SKM-1 (cell line): ENCODE results near the gene PRKG1.

ENCODE experiments used
- DNase-seq: peaks from one replicate; lab custom pipeline; 2025; ENCODE audit not compliant: unreplicated experiment; lab: John Stamatoyannopoulos, UW

Gene PRKG1

DNA sequence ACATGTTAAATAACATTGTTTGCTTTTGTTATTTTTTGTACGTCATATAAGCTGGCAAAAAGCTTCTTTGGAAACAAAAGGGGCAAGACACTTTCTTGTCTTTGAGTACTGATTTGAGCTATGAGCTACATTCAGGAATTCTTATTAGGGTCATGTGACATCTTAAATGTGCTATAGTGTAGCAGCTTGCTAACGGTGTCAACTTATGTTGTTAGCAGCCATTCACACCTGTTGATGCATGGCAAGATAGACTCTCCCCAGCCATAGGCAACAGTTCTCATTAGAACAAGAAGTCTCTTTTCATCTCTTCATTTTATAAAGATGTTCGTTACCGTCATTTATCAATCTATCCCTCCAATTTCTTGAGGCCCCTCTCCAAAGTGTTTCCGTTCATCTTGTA lies 411.4 kb downstream of the PRKG1 start:
- no peak for DNase-seq

DNA sequence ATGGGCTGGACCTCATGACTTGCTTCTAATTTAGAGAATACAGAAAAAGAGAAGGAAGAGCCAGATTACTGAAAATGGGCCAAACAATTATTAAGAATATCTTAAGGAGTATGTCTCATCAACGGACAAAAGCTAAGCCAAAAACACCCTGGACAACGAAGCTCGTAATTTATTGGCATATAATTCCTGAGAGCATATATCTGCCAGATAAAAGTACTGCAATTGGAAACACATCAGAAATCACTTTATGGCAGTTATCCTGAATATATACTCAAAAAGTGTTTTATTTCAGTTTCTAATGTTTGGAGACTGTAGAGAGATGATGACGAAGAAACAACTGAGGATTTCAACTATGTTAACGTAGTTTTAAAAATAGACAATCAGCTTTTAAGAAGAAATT lies 413.3 kb downstream of the PRKG1 start:
- no peak for DNase-seq

GRCh38 chr10:51488766-51489408 lies 414.6 kb downstream of the PRKG1 start:
- DNase-seq: no peak

- no peak for DNase-seq
These were observed 424.1 kb downstream of the PRKG1 start for GRCh38 chr10:51498424-51498823.

- DNase-seq: no peak
These were observed 427.1 kb downstream of the PRKG1 start for GRCh38 chr10:51501396-51501795.

- no peak for DNase-seq
These were observed 427.8 kb downstream of the PRKG1 start for GRCh38 chr10:51502124-51502523.

DNA sequence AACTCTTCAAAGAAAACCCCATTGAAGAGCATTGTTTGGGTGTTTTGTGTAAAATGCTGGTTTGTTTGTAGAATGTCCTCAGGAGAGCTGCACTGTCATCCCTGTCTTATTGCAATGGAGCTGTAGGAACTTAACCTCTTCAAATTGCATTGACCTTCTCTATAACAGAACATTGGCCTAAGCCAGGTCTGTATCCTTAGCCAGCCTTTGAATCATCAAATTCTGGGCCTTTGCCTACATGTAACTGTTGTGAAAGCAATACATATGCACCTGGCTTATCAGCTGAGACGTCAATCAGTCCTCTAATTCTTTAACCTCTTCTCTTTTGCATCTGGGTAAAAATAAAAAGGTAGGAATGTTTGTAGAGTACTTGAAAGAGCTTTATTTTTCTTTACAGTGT lies 429.1 kb downstream of the PRKG1 start:
- DNase-seq: no peak

DNA sequence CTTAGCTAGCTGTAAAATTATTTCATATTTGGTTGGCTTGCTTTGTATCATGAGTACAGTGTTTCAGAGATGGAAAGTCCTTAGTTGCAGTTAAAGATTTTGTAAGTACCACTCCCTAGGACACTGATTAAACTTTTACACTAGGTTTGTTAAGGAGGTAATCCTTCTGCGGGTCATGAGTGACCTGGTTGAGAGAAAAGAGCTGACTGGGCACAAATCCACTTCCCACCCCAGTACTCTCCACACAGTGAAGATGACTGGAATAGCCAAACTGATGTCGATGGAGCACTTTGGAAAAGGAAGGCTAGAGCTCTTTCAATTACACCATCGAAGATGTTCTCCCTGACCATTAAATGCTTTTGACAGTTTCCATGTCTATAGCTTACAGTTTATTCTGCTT lies 433.2 kb downstream of the PRKG1 start:
- no peak for DNase-seq

GRCh38 chr10:51508156-51508555 lies 433.9 kb downstream of the PRKG1 start:
- DNase-seq: no peak

GRCh38 chr10:51510231-51510630 lies 435.9 kb downstream of the PRKG1 start:
- no peak for DNase-seq

DNA sequence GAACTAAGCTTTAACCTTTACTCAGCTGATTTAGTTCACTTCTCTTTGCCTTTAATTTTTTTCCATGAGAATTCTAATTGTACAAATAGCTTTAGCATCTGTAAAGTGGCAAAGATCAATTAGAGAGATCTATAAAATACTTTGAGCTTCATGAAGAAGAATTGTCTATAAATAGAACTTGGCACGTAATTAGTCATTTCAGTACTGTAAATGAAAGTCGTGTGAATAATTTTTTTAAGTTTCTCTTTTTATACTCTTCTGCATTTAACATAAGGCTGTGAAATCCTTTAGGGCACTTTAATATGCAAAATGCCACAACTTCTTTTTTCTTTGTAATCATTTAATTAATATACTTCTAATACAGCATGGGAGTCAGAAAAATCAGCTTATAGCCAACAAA lies 447.3 kb downstream of the PRKG1 start:
- no peak for DNase-seq

- no peak for DNase-seq
These were observed 448.6 kb downstream of the PRKG1 start for GRCh38 chr10:51522858-51523257.

DNA sequence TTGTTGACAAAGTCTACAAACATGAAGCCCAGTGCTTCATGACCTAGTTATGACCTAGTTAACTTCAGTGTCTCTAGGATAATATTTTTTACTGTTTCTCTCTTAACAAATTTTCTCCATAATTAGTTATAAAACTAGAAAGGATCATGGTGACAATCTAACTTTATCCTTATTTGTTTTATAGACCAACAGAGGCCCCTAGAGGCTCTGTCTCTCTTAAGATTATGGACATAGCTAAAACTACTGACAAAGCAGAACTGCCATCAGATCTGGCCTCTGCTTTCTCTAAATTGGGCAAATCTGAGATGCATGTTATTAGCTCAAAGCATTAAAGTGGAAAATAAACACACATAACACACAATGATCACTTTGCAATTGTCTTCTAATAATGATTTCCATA lies 449.2 kb downstream of the PRKG1 start:
- DNase-seq: no peak

DNA sequence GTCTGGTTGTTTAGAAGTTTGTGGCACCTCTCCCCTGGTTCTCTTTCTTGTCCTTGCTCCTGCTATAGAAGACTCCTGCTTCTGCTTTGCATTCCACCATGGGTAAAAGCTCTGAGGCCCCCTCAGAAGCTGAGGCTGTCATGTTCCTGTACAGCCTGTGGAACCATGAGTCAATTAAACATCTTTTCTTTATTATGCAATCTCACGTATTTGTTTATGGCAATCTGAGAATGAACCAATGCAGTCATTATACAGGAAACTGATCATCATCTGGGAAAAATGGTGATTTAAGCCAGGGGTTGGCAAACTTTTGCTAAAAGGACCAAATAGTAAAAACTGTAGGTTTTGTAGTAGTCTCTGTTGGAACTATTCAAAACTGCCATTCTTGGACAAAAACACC lies 449.8 kb downstream of the PRKG1 start:
- no peak for DNase-seq

DNA sequence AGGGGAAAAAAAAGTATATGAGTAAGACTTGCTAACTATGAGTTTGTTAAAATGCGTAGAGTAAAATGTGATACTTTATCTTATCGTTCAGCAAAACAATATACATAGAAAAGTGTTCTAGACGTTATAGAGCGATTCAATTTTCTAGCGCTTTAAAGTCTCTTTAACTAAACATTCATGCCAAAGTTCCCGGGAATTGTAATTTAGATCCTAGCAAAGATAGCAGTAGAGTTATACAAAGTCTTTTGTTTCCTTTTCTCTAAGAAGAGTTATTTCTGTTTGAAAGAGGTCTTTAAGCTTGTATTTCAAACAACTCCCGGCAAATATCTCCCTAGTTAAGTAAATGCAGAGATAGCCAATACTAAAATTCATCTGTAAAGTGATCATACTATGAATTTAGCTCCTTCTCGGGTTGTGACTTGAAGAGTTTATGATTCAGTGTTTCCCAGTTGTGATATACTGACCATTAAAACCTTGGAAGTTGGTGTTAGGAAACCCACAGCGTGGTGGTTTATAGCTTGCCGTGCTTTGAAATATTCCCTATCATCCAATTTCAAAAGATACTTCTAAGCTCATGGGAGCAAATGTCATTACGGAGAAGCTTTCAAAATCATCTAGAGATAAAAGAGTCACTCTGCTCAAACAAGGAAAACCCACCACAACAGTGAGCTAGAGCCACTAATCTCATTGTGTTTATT lies 453.4 kb downstream of the PRKG1 start:
- no peak for DNase-seq

- DNase-seq: no peak
These were observed 454.2 kb downstream of the PRKG1 start for GRCh38 chr10:51528527-51528926.

GRCh38 chr10:51530541-51530940 lies 456.3 kb downstream of the PRKG1 start:
- DNase-seq: no peak

DNA sequence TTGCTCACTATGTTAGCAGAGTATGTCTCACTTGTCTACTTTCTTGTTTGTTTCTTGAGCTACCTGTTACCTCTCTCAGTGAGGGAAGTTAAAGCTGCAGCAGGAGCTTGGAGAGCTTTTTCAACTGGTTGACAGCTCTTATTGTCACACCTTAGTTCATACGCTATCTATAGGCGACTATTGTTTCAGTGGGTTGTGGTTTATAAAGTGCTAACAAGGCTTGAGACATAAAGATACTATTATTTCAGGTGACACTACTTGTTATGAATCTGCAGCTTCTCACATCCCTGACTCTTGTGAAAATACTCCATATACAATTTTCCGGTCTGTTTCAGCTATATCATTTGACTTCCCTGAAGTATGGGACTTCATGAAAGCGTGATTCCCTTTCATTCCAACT lies 457.8 kb downstream of the PRKG1 start:
- no peak for DNase-seq

GRCh38 chr10:51542853-51543252 lies 468.6 kb downstream of the PRKG1 start:
- DNase-seq: no peak

GRCh38 chr10:51544933-51545332 lies 470.6 kb downstream of the PRKG1 start:
- DNase-seq: no peak

DNA sequence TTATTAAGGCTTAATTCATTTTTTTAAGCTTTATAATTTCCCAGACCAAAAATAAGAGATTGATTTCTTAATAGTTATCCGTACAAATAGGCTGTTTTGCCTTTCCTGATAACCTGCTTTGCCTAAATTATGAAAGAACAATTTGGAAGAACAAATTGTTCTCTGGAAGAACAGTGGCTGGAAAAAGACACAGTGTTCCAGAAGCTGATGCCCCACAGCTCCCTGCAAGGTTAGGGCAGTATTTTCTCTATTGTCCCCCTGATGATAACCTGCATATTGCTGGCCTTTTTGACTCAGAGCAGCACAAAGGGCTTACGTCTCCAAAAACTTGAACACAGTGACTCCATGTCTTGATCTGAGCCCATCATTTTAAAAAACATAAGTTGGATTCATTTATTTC lies 473.7 kb downstream of the PRKG1 start:
- no peak for DNase-seq

- DNase-seq: no peak
These were observed 478.6 kb downstream of the PRKG1 start for GRCh38 chr10:51552879-51553278.

DNA sequence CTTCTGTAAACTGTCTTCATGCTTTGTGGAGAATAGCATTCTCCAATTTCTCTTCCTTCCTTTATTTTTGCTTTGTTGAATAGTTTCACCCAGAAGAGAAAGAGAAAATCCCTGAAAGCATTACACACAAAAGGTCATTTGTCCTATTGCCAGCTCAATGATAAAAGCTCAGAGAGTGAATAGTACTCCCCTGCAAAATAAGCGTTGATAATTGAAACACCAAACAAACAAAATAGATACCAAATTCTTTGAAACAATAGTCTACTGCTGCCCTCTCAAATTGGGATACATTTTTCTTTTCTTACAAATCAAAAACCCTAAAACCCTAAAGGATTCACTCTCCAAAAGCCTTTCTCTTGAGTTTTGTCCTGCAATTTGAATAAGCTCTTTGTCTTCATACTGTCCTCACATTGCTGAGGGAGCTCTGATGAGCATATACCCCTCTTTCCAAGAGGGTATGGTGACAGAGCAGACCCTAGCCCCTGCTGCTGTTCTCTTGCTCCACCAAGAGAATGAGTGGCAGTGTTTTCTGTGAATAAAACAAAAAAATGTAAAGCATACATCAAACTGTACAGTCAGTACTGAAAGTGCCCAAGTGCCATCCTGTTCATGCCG lies 490.7 kb downstream of the PRKG1 start:
- DNase-seq: no peak
